K562 (cell line): ENCODE results near the gene CRY2. TPM values are rescaled to one million over a fixed set of nuclear protein-coding genes. Genes with fewer than 3 reads are reported as not detected.

Source experiments
- ATF1 ChIP-seq, 2 experiments: fragments of 450-650 bp in 1 of 2; IDR thresholded peaks; 2 replicates each; pipeline ENCODE4 v1.6.1; 2016; ENCODE audit warnings: missing compliant biosample characterization in 1 of 2, missing genetic modification characterization in 1 of 2
- BCL6 ChIP-seq: fragments of 250-450 bp; sonication (Bioruptor Pico); IDR thresholded peaks from 2 replicates; pipeline ENCODE4 v1.4.0; 2020
- CGGBP1 ChIP-seq: fragments of 250-450 bp; sonication (Bioruptor Pico); IDR thresholded peaks from 2 replicates; pipeline ENCODE4 v1.9.0; 2021; ENCODE audit warnings: mild to moderate bottlenecking
- CHCHD3 ChIP-seq: fragments of 250-450 bp; sonication (Bioruptor Pico); IDR thresholded peaks from 2 replicates; pipeline ENCODE4 v2.1.2; 2022; ENCODE audit warnings: mild to moderate bottlenecking
- E2F6 ChIP-seq, 2 experiments: IDR thresholded peaks; 2 replicates each; pipeline ENCODE4 v1.6.1; 2011; ENCODE audit warnings: borderline replicate concordance in 1 of 2, control low read depth in 1 of 2, low read depth in 1 of 2, low read length in 1 of 2, mild to moderate bottlenecking in 1 of 2, mixed read lengths in 1 of 2, moderate library complexity in 1 of 2; ENCODE audit not compliant: insufficient read depth in 1 of 2, insufficient read length in 1 of 2, poor library complexity in 1 of 2, severe bottlenecking in 1 of 2; ENCODE audit errors: extremely low read depth in 1 of 2
- FOXA3 ChIP-seq, 2 experiments: fragments of 450-650 bp in 1 of 2; sonication (generic) in 1 of 2; formaldehyde crosslinking; IDR thresholded peaks in 1 of 2; conservative IDR thresholded peaks in 1 of 2; 2 replicates each; pipeline versions ENCODE4 v1.4.0 to v1.8.0; 2020 to 2022; ENCODE audit warnings: mild to moderate bottlenecking in 2 of 2, missing genetic modification reagents in 1 of 2
- FOXM1 ChIP-seq, 2 experiments: fragments of 450-650 bp in 1 of 2; sonication (generic) in 1 of 2; formaldehyde crosslinking in 1 of 2; IDR thresholded peaks; 2 replicates each; pipeline versions ENCODE4 v1.6.1 to v1.9.0; 2017 to 2022; ENCODE audit warnings: low read depth in 2 of 2, mild to moderate bottlenecking in 2 of 2, missing genetic modification reagents in 1 of 2, moderate library complexity in 1 of 2
- GABPA ChIP-seq: fragments of 200-800 bp; sonication (Bioruptor generic); conservative IDR thresholded peaks from 2 replicates; pipeline ENCODE4 v1.6.1; 2016; ENCODE audit warnings: low read depth, missing genetic modification characterization, missing compliant biosample characterization
- GATA2 ChIP-seq: sonication (generic); formaldehyde crosslinking; IDR thresholded peaks from 2 replicates; pipeline ENCODE4 v1.4.0; 2020; ENCODE audit warnings: mild to moderate bottlenecking, missing genetic modification reagents
- HEY1 ChIP-seq: fragments of 250-450 bp; sonication (Bioruptor Pico); IDR thresholded peaks from 2 replicates; pipeline ENCODE4 v1.5.0; 2020; ENCODE audit warnings: mild to moderate bottlenecking, moderate library complexity, borderline replicate concordance
- MTA3 ChIP-seq: fragments of 450-650 bp; formaldehyde crosslinking; IDR thresholded peaks from 2 replicates; pipeline ENCODE4 v1.6.1; 2017; ENCODE audit warnings: mild to moderate bottlenecking, borderline replicate concordance
- MTF1 ChIP-seq: fragments of 250-450 bp; sonication (Bioruptor Pico); IDR thresholded peaks from 2 replicates; pipeline ENCODE4 v1.9.0; 2021; ENCODE audit warnings: moderate library complexity, mild to moderate bottlenecking, inconsistent platforms, borderline replicate concordance
- PHF20 ChIP-seq: fragments of 450-650 bp; IDR thresholded peaks from 2 replicates; pipeline ENCODE4 v1.6.1; 2018; ENCODE audit not compliant: partially characterized antibody
- RNF219 ChIP-seq: fragments of 250-450 bp; sonication (Bioruptor Pico); IDR thresholded peaks from 2 replicates; pipeline ENCODE4 v1.5.0; 2022; ENCODE audit warnings: mild to moderate bottlenecking
- SP2 ChIP-seq: IDR thresholded peaks from 2 replicates; pipeline ENCODE4 v1.6.1; 2011; ENCODE audit warnings: mild to moderate bottlenecking, low read depth, low read length, moderate library complexity; ENCODE audit not compliant: poor library complexity, severe bottlenecking; ENCODE audit errors: extremely low read depth
- THRB ChIP-seq: fragments of 450-650 bp; formaldehyde crosslinking; conservative IDR thresholded peaks from 2 replicates; pipeline ENCODE4 v1.4.0; 2022; ENCODE audit warnings: mild to moderate bottlenecking, missing genetic modification characterization
- ZFX ChIP-seq: sonication (generic); formaldehyde crosslinking; IDR thresholded peaks from 2 replicates; pipeline ENCODE4 v1.8.0; 2022; ENCODE audit warnings: mild to moderate bottlenecking, missing genetic modification reagents, moderate library complexity
- ZNF277 ChIP-seq: fragments of 250-450 bp; sonication (Bioruptor Pico); IDR thresholded peaks from 2 replicates; pipeline ENCODE4 v1.8.0; 2022; ENCODE audit warnings: inconsistent platforms, mild to moderate bottlenecking, moderate library complexity, borderline replicate concordance
- polyA plus RNA-seq, 8 experiments: library from polyadenylated mRNA; depleted of rRNA in 4 of 8; stranded (reverse) in 5 of 8; unstranded in 3 of 8; fragments of >200 nt; fragmentation: Nextera tagmentation in 2 of 8; fragmentation: Illumina TruSeq in 1 of 8; extraction: Ambion mirVana in 2 of 8; extraction: Trizol in 1 of 8; gene quantifications; 2 replicates each; pipeline versions ENCODE4 v1.2.1 to v1.2.3, GENCODE V29; 2011 to 2014; ENCODE audit warnings: inconsistent platforms in 1 of 8, missing spikeins in 1 of 8
- total RNA-seq, 7 experiments: library from RNA; depleted of rRNA in 6 of 7; stranded (reverse); fragments of >200 nt in 6 of 7; fragmentation: Illumina TruSeq in 2 of 7; extraction: Trizol in 2 of 7; gene quantifications; 2 replicates each; pipeline versions ENCODE4 v1.2.1 to v1.2.3, GENCODE V29; 2011 to 2021; ENCODE audit warnings: low replicate concordance in 1 of 7

CRY2 gene
- total and polyA plus RNA-seq, 9 of the 15 experiments (the other 6 are each of a cell fraction or from before 2014, with no cell fraction given): 2.3 to 23.9 (median 14.8) TPM

GRCh38 chr11:45846974-45847910 is at the start of gene CRY2 (continued):
- TF ChIP-seq RNF219 (CRISPR knock-in tag) (no peak), ZFX (CRISPR knock-in tag) (peak; percentile 98), CGGBP1 (no peak), GATA2 (CRISPR knock-in tag) (0 out of 2 replicates have a peak, but pooled peaks have one; percentile 15), FOXM1 (IDR thresholded peaks at IDR 0.05; ENCODE audit: low read depth) (no peak), FOXM1 (CRISPR knock-in tag; IDR thresholded peaks at IDR 0.05; ENCODE audit: low read depth) (peak; percentile 75; the same call in 1 of the 2 replicates), SP2 (peak; percentile 36), PHF20 (peak; percentile 30), BCL6 (CRISPR knock-in tag) (no peak), CHCHD3 (CRISPR knock-in tag) (no peak), THRB (CRISPR knock-in tag) (no peak), ATF1 (CRISPR knock-in tag; IDR thresholded peaks at IDR 0.05) (peak; percentile 45), ATF1 (tag; IDR thresholded peaks at IDR 0.05) (peak; percentile 95), ZNF277 (CRISPR knock-in tag) (no peak), MTF1 (CRISPR knock-in tag) (no peak), E2F6 (IDR thresholded peaks at IDR 0.05; ENCODE audit: borderline replicate concordance in 1 of 2, extremely low read depth in 1 of 2, insufficient read depth in 1 of 2, insufficient read length in 1 of 2, low read depth in 1 of 2, low read length in 1 of 2, poor library complexity in 1 of 2, severe bottlenecking in 1 of 2) (peak; percentile 75 to 82), GABPA (no peak; the same call in 1 of the 2 replicates), FOXA3 (CRISPR knock-in tag; conservative IDR thresholded peaks at IDR 0.05 in 1 of 2, IDR thresholded peaks at IDR 0.05 in 1 of 2) (peak in 1 of 2 experiments; percentile 92; a peak in 1 of 4 replicates), HEY1 (no peak), MTA3 (0 out of 2 replicates have a peak, but pooled peaks have one; percentile 46)
